Measurements from ENCODE around the gene CD300LD. TPM values are rescaled to one million over a fixed set of nuclear protein-coding genes. Genes with fewer than 3 reads are reported as not detected.

The CD300LD gene
- total RNA-seq, 1 experiment from 2014 or later: not detected

DNA sequence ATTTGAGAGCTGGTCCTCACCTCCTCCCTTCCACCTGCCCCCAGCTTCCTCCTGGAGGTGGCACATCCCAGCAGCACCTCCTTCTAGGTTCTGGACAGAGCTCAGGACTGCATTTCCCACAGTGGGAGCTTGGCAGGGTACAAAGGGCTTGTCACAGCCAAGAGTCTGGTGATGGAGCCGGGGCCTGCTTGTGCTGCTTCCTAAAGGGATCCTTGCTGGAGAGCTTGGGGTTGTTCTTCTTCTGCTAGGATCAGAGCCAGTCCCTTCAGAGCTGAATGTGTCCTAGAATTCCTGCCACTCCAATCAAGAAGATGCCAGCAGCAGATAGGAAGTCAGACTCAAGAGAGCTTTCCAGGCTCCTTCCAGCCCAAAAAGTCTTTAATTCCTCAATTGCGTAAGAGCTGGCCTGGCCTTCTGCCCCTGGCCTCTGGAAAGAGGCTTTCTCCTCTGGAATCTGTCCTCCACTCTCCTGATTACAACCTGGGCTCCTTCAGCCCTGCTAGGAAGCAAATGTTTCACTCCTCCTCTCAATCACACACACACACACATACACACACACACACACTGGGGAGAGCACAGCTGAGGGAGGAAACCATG, 27.1 kb upstream of the CD300LD start:
- no peaks in the 10 kb centered on the region for H3K9me3 ChIP-seq (ENCODE audit: low read depth, low read length, poor library complexity, severe bottlenecking)
- no peaks in the 10 kb centered on the region for H3K36me3 ChIP-seq (ENCODE audit: insufficient read depth, low read length, poor library complexity, severe bottlenecking)
- no peak overlapping the region for H3K27ac ChIP-seq (ENCODE audit: low read depth, low read length, poor library complexity, severe bottlenecking)
- peaks cover 30% of the 10 kb centered on the region for H3K27me3 ChIP-seq (replicated peaks; ENCODE audit: insufficient read depth, low read depth, low read length, poor library complexity)
- DNase-seq (ENCODE audit: low spot score): no peak
- POLR2A ChIA-PET (ENCODE audit: low non-redundant PET): no interaction called here
- intact Hi-C loops (cut with micrococcal nuclease; ENCODE audit: unreplicated experiment): no loop called here
- BruUV-seq (replicated peaks): no TSS peak
- H3K4me3 ChIP-seq (ENCODE audit: low read depth, low read length, poor library complexity, severe bottlenecking): no peak overlapping the region
- TF ChIP-seq, protein P1, sequence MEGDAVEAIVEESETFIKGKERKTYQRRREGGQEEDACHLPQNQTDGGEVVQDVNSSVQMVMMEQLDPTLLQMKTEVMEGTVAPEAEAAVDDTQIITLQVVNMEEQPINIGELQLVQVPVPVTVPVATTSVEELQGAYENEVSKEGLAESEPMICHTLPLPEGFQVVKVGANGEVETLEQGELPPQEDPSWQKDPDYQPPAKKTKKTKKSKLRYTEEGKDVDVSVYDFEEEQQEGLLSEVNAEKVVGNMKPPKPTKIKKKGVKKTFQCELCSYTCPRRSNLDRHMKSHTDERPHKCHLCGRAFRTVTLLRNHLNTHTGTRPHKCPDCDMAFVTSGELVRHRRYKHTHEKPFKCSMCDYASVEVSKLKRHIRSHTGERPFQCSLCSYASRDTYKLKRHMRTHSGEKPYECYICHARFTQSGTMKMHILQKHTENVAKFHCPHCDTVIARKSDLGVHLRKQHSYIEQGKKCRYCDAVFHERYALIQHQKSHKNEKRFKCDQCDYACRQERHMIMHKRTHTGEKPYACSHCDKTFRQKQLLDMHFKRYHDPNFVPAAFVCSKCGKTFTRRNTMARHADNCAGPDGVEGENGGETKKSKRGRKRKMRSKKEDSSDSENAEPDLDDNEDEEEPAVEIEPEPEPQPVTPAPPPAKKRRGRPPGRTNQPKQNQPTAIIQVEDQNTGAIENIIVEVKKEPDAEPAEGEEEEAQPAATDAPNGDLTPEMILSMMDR (conservative IDR thresholded peaks at IDR 0.05; ENCODE audit: low read depth, low read length): no peak
- no peak for TF ChIP-seq EZH2 (IDR thresholded peaks at IDR 0.05; ENCODE audit: borderline replicate concordance, low read depth, low read length, poor library complexity, severe bottlenecking)
- no peaks in the 10 kb centered on the region for H3K4me1 ChIP-seq (ENCODE audit: insufficient read depth, low read length, poor library complexity, severe bottlenecking)
- CTCF ChIA-PET: no interaction called here

DNA sequence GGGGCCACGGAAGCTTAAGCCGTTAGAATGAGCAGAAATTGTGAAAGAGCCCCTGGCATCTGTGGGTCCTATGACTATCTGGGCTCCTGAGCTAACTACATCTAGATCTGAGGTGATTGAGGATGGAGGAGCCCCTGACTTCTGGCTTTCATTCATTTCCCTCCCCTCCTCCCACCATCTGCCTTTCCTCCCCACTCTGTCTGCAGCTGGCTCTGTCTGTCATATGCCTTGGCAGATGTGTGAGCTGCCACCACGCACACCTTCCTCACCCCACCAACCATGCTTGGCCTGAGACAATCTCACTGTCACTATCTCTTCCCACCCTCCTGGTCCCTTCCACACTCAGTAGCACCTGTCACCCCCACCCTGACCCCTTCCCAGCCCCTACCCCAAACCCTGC, 26.4 kb upstream of the CD300LD start:
- peaks cover 35% of the 10 kb centered on the region for H3K27me3 ChIP-seq (replicated peaks; ENCODE audit: insufficient read depth, low read depth, low read length, poor library complexity)
- DNase-seq (ENCODE audit: low spot score): no peak
- TF ChIP-seq, protein P1 (conservative IDR thresholded peaks at IDR 0.05; ENCODE audit: low read depth, low read length): no peak
- no peak for TF ChIP-seq EZH2 (IDR thresholded peaks at IDR 0.05; ENCODE audit: borderline replicate concordance, low read depth, low read length, poor library complexity, severe bottlenecking)
- CTCF ChIA-PET: no interaction called here
- H3K4me1 ChIP-seq (ENCODE audit: insufficient read depth, low read length, poor library complexity, severe bottlenecking): no peaks in the 10 kb centered on the region
- no peak overlapping the region for H3K4me3 ChIP-seq (ENCODE audit: low read depth, low read length, poor library complexity, severe bottlenecking)
- no peaks in the 10 kb centered on the region for H3K9me3 ChIP-seq (ENCODE audit: low read depth, low read length, poor library complexity, severe bottlenecking)
- no TSS peak for BruUV-seq (replicated peaks)
- intact Hi-C loops (cut with micrococcal nuclease; ENCODE audit: unreplicated experiment): no loop called here
- H3K27ac ChIP-seq (ENCODE audit: low read depth, low read length, poor library complexity, severe bottlenecking): no peak overlapping the region
- no peaks in the 10 kb centered on the region for H3K36me3 ChIP-seq (ENCODE audit: insufficient read depth, low read length, poor library complexity, severe bottlenecking)
- POLR2A ChIA-PET (ENCODE audit: low non-redundant PET): no interaction called here

DNA sequence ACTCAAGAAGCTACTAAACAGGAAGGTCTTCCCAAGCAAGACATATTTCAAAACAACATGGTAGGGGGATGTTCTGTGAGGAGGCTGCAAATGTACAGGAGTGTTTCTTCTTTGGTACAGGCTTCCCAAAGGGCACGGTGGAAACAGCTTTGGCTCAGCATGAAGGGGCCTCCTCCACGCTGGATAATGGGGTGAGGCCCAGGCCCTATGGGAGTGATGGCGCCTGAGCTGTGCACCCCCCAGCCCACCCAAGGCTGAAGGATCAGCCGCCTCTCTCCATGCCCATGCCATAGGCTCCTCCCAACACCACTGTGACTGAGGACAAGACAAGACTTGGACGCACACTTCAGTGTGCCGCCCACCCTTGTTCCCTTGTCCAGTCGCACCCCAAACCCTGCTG, 24.6 kb upstream of the CD300LD start:
- ChIA-PET POLR2A (ENCODE audit: low non-redundant PET) (no interaction called here), CTCF (interaction anchor here (0.6 kb wide), 1 partner anchor 14 kb away, joined by 4 read pairs; no protein-coding TSS in a partner anchor)
- Histone ChIP-seq H3K4me3 (ENCODE audit: low read depth, low read length, poor library complexity, severe bottlenecking) (no peak overlapping the region), H3K27me3 (replicated peaks; ENCODE audit: insufficient read depth, low read depth, low read length, poor library complexity) (peaks cover 38% of the 10 kb centered on the region), H3K27ac (ENCODE audit: low read depth, low read length, poor library complexity, severe bottlenecking) (no peak overlapping the region), H3K4me1 (ENCODE audit: insufficient read depth, low read length, poor library complexity, severe bottlenecking) (no peaks in the 10 kb centered on the region), H3K9me3 (ENCODE audit: low read depth, low read length, poor library complexity, severe bottlenecking) (no peaks in the 10 kb centered on the region), H3K36me3 (ENCODE audit: insufficient read depth, low read length, poor library complexity, severe bottlenecking) (no peaks in the 10 kb centered on the region)
- TF ChIP-seq, protein P1 (conservative IDR thresholded peaks at IDR 0.05; ENCODE audit: low read depth, low read length): no peak
- no peak for TF ChIP-seq EZH2 (IDR thresholded peaks at IDR 0.05; ENCODE audit: borderline replicate concordance, low read depth, low read length, poor library complexity, severe bottlenecking)
- DNase-seq (ENCODE audit: low spot score): no peak
- BruUV-seq (replicated peaks): no TSS peak
- intact Hi-C loops (cut with micrococcal nuclease; ENCODE audit: unreplicated experiment): no loop called here

Data from A673 (cell line).